GM12875 (cell line): ENCODE measurements around the gene NPAT.

Experiments used
- H3K4me3 ChIP-seq: one replicate; pipeline ENCODE4 v1.5.1; 2011; ENCODE audit warnings: low read depth, low read length, control low read depth
- CTCF ChIP-seq: IDR thresholded peaks from 2 replicates; pipeline ENCODE4 v1.5.1; 2011; ENCODE audit warnings: low read depth, mild to moderate bottlenecking, control low read depth, inconsistent platforms, low read length, moderate library complexity, borderline replicate concordance; ENCODE audit not compliant: insufficient read depth

NPAT gene

GRCh38 chr11:108222574-108223347 is at the start of gene NPAT, which contains the start of gene ATM:
NPAT (minus strand) TSS chr11:108222638; CDS start chr11:108222536, 102 bp downstream.
ATM (plus strand) TSS chr11:108223067; CDS start chr11:108227625, 4,558 bp downstream.
- TF ChIP-seq CTCF: peak; percentile 88
- H3K4me3 ChIP-seq: peak within 1 kb of the TSS; percentile 98

- no peak for TF ChIP-seq CTCF
- H3K4me3 ChIP-seq: no peak overlapping the region
These were observed 47.1 kb upstream of the NPAT start for GRCh38 chr11:108269583-108269982.

GRCh38 chr11:108253176-108253575 is 30.7 kb upstream of the NPAT start:
- H3K4me3 ChIP-seq: no peak overlapping the region
- TF ChIP-seq CTCF: no peak

GRCh38 chr11:108246885-108247284 is 24.4 kb upstream of the NPAT start:
- TF ChIP-seq CTCF: no peak
- no peak overlapping the region for H3K4me3 ChIP-seq

GRCh38 chr11:108246308-108246707 is 23.9 kb upstream of the NPAT start:
- TF ChIP-seq CTCF: no peak
- no peak overlapping the region for H3K4me3 ChIP-seq

- TF ChIP-seq CTCF: no peak
- H3K4me3 ChIP-seq: no peak overlapping the region
These were observed 20.0 kb upstream of the NPAT start for GRCh38 chr11:108242422-108242821.

- TF ChIP-seq CTCF: no peak
- H3K4me3 ChIP-seq: no peak overlapping the region
These were observed 19.0 kb upstream of the NPAT start for GRCh38 chr11:108241330-108242037.
